H1 (cell line): Measurements from ENCODE around the gene NHLH2. TPM values are rescaled to one million over a fixed set of nuclear protein-coding genes. Genes with fewer than 3 reads are reported as not detected.

Experiments used
- NRF1 ChIP-seq: IDR thresholded peaks from 2 replicates; pipeline ENCODE4 v1.6.1; 2011; ENCODE audit warnings: mild to moderate bottlenecking, low read depth, low read length, improper control_type of control experiment
- polyA plus RNA-seq, 7 experiments: library from polyadenylated mRNA; depleted of rRNA in 3 of 7; stranded (reverse) in 5 of 7; unstranded in 2 of 7; fragments of >200 nt in 5 of 7; fragments of 200-250 nt in 2 of 7; gene quantifications; 1 replicate in 5 of 7; 2 replicates in 1 of 7; 4 replicates in 1 of 7; pipeline versions ENCODE4 v1.2.1 to v1.2.3, GENCODE V29; 2011 to 2013; ENCODE audit warnings: missing spikeins in 2 of 7, mixed read lengths in 2 of 7
- total RNA-seq: library from RNA; stranded (reverse); fragmentation: NEBNext Ultra II Directional; extraction: Animal tissue kit (Norgen Biotek cat#: 25700); gene quantifications from 2 replicates; pipeline ENCODE4 v1.2.1, GENCODE V29; 2021

NHLH2 gene
- total and polyA plus RNA-seq, 2 of the 8 experiments (the other 6 are each of a cell fraction or from before 2014, with no cell fraction given) = 0.92 to 1.1 TPM

DNA sequence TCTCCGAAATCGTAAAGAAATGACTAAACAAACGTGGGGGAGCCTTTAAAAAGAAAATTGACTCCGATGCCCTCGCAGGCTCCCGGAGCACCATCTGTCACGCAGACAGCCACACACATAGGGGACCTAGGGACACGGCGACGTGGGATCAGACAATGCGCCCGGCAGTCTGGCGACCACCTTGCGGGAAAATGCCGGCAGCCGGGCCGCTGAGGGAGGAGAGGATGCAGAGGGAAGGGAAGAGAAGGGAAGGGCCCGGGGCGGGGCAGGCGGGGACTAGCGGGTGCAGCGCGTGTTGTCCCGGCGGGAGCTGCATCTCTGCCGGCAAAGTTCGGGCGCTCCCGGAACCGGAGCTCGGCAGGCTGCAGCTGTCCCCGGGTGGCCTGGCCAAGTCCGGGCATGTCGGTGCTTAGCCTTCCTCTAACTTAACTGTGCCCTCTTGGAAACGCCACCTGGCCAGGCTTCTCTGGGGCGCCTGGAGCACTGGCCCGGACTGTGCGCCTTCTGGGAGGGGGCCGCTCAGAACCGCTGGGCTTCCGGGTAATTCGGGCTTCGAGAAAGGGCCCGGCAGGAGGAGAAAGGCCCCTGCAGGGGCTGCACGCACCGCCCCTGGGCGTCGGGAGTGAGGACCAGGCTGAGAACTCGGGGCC lies 1.8 kb downstream of the NHLH2 start (continued):
- no peak for TF ChIP-seq NRF1
